Germinal center (tissue), 1 donor: Measurements from ENCODE around the gene AP1M2.
"Not testable (repeated sequence)": the region's sequence is repeated elsewhere in the genome, so short reads cannot be mapped to it uniquely, and the experiment has no call there.

ENCODE experiments used
- DNase-seq: peaks from one replicate; pipeline ENCODE4 v3.0.0; 2012; ENCODE audit warnings: mixed read lengths, low spot score

The AP1M2 gene

GRCh38 chr19:10601999-10602329, 14.9 kb upstream of the AP1M2 start:
- DNase-seq, result no peak

GRCh38 chr19:10600149-10600548, 13.0 kb upstream of the AP1M2 start:
- DNase-seq, result no peak

GRCh38 chr19:10593820-10594637, 6.9 kb upstream of the AP1M2 start:
- DNase-seq, result peak; percentile 54

GRCh38 chr19:10593148-10593547, 6.0 kb upstream of the AP1M2 start:
- no peak for DNase-seq

DNA sequence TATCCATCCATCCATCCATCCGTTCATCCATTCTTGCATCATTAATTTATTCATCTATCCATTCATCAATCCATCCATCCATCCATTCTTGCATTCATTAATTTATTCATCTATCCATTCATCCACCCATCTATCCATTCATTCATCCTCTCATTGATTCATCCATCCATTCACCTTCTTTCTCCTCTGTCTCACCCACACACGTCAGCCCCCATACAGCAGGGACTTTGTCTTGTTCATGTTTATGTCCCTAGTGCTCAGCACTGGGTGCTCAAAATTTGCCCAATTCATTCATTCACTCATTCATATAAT, 683 bp upstream of the AP1M2 start:
- no peak for DNase-seq

DNA sequence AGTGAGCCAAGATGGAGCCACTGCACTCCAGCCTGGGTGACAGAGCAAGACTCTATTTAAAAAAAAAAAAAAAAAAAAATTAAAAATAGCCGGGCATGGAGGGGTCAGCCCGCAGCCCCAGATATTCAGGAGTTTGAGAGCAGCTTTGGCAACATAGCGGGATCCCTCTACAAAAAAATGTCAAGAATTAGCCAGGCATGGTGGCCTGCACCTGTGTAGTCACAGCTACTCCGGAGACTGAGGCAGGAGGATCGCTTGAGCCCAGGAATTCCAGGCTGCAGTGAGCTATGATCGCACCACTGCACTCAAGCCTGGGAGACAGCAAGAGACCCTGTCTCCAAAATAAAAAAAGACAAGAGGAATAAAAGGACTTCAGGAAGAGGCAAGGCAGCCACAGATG, 716 bp downstream of the AP1M2 start:
- DNase-seq, result no peak

DNA sequence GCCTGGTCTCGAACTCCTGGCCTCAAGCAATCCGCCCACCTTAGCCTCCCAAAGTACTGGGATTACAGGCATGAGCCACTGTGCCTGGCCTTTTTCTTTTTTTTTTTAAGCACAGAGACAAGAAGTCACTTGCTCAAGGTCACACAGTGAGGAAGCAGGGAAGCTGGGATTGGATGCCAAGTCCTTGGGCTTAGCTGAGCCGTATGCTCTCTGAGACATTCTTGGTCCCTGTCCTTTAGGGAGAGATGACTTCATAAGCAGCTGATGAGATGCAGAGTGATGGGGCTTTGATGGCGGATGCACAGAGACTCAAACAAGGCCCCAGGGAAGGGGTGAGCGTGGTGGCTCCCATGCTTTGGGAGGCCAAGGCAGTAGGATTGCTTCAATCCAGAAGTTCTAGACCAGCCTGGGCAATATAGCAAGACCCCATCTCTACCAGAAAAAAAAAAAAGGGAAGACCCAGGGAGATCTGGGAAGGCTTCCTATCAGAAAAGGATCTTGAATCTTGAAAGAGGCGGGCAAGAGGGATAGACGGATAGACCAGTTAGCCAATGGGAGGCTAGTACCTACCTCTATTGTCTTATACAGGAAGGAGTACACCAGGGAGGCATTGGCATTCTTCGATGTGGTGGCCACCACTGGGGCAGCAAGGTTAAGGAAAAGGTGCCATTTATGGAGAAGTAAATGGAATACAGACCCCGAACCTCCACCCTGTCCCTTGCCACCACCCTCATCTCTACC, 3.9 kb downstream of the AP1M2 start:
- DNase-seq, result no peak

DNA sequence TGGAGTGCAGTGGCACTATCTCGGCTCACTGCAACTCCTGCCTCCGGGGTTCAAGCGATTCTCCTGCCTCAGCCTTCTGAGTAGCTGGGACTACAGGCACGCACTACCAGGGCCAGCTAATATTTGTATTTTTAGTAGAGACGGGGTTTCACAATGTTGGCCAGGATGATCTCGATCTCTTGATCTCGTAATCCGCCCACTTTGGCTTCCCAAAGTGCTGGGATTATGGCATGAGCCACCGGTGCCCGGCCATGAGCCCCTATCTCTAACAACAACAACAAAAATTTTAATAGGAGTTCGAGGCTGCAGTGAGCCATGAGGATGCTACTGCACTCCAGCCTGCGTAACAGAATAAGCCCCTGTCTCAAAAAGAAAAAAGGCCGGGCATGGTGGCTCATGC, 5.0 kb downstream of the AP1M2 start:
- no peak for DNase-seq

DNA sequence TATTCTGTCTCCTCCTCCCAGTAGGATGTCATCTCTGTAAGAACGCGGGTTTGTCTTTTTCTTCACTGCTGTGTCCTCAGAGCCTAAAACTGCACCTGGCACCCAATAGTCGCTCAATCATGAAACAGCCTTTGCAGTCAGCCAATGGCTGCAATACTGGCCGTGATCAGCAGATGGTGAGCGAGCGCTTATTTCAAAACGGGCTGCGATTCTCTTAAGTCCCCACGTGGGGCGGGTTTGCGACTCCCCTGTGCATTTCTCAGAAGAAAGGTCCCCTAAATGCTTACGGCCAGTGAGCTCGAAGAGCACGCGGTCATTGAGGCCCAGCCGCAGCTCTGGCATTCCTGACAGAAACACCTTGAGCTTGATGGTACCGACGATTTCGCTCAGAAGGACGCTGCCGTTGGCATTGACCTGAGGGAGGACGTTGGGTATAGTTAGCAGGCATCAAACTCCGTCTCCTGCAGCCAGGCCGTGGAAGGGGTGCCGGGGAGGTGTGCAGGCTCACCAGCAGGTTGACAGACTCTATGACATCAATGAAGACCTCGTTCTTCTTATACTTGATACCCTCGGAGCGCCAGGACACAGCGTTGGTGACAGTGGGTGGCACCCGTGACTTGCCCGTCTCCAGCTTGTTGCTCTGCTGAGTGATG, 6.0 kb downstream of the AP1M2 start:
- DNase-seq, result peak; percentile 80

DNA sequence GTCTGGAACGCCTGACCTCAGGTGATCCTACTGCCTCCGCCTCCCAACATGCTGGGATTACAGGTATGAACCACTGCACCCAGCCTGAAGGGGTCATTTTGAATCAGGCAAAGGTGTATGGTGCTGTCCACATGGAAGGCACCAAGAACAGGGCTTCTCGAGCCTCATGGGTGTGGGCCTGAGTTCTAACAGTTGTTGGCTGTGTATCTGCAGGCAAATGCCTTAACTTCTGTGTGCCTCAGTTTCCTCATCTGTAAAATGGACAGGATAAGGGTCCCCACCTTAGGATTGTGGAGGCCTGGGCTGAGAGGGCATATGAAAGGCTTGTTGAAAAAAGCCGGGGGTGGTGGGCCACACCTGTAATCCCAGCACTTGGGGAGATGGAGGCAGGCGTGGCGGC, 9.2 kb downstream of the AP1M2 start:
- DNase-seq, result no peak

DNA sequence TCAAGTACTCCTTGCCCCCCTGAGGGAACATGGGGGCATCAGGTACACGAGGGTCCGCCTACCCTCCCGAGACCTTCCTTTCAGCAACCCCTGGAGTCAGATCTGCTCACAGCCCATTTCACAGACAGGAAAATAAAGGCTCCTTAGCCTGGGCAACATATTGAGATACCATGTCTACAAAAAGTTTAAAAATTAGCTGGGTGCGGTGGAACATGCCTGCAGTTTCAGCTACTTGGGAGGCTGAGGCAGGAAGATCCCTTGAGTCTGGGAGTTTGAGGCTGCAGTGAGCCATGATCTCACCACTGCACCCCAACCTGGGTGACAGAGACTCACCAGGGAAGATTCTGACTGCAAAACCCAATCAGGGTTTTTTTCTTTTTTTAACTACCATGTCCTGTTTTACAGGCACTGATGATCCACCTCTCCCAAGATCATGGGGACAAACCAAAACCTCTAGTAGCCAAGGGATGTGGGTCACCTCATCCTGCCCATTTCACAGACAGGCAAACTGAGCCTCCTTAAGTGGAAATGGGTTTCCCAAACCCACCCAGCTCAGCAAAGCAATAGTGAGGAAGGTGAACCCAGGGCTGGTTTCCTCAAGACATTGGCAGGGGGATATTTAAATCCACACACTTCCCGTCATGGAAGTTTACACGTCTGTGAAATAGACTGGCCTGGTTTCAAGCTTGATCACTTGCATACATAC, 11.9 kb downstream of the AP1M2 start:
- no peak for DNase-seq

GRCh38 chr19:10574462-10574861, 12.7 kb downstream of the AP1M2 start:
- DNase-seq, result no peak

GRCh38 chr19:10573793-10574192, 13.3 kb downstream of the AP1M2 start:
- not testable (repeated sequence) for DNase-seq

DNA sequence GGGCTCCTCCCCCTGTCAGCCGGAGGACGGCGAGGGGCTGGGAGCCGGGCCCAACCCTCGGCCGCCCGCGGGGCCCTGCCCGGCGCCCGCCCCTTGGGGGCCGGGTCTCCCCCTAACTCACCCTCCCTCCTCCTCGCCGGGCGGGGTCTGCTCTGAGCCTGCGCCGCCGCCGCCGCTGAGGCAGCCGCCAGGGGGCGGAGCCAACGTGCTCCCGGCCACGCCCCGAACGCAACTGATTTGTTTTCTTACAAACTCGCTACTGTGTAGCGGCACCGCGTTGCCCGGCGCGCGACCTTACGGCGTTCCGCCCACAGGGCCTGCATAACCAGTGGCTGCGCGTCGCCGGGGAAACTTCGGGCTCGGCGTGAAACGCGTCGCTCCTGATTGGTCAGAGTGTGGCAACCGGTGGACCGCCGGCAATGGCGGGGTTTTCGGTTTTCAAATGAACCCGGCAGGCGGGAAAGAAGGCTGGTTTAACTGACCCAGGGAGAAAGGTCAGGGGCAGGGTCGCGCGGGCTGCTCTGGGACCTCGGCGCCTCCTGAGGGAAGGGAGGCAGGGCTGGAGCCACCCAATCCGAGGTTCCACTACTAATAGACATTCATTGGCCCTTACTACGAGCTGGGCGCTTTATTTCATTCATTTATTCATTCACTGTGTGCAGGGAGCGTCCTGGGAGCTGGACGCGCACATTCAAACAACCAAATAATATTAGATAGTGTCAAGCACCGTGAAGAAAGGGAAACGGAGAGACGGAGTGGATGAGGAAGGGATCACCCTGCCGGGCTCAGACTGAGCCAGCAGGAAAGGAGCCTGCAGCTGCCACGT, 18.1 kb downstream of the AP1M2 start, which contains the start of gene CDKN2D:
Gene CDKN2D, minus strand, starts transcription at position 154 of the 826 bp plus-strand sequence. CDS start 326 bp downstream, outside the sequence.
- peak; percentile 94 for DNase-seq

GRCh38 chr19:10568062-10568825, 18.9 kb downstream of the AP1M2 start:
- no peak for DNase-seq

- no peak for DNase-seq
Measured at GRCh38 chr19:10567656-10568055, 19.5 kb downstream of the AP1M2 start.

DNA sequence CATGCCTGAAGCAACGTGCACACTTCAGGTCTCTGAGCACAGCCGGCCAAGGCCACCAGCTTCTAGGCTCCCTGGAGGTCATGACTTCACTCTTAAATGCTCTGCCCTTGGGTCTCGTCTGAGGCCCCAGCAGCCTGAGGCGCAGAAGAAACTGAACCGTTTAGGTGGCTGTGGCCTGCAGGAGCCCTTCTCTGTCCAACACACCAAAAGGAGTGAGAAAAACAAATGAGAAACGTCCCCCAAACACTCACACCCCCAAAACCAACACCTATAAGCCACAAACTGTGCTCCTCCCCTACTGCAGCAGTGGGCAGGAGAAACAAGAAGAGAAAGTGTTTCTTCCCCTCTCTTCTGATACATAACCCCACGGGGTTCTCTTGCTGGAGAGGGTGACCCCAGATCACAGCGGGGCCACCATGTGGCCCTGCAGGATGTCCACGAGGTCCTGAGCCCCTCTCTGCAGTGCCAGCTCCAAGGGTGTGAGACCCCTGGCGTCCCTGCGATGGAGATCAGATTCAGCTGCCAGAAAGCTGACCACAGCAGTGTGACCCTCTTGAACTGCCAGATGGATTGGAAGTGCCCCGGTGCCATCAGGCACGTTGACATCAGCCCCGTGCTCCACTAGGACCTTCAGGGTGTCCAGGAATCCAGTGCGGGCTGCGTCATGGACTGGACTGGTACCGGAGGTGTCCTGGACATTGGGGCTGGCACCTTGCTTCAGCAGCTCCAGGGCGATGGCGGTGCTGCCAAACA, 20.3 kb downstream of the AP1M2 start:
- DNase-seq, result peak; percentile 49

DNA sequence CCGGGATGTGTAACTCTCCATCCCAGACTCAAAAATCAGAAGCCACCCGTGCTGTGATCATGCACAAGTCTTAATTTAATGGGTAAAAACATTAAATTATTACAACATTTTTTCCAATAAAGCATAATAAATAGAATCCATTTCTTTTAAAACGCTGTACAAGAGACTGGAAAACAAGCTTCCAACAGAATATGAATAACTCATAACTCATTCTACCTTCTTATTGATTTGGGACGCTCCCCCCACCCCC, 20.8 kb downstream of the AP1M2 start:
- no peak for DNase-seq

DNA sequence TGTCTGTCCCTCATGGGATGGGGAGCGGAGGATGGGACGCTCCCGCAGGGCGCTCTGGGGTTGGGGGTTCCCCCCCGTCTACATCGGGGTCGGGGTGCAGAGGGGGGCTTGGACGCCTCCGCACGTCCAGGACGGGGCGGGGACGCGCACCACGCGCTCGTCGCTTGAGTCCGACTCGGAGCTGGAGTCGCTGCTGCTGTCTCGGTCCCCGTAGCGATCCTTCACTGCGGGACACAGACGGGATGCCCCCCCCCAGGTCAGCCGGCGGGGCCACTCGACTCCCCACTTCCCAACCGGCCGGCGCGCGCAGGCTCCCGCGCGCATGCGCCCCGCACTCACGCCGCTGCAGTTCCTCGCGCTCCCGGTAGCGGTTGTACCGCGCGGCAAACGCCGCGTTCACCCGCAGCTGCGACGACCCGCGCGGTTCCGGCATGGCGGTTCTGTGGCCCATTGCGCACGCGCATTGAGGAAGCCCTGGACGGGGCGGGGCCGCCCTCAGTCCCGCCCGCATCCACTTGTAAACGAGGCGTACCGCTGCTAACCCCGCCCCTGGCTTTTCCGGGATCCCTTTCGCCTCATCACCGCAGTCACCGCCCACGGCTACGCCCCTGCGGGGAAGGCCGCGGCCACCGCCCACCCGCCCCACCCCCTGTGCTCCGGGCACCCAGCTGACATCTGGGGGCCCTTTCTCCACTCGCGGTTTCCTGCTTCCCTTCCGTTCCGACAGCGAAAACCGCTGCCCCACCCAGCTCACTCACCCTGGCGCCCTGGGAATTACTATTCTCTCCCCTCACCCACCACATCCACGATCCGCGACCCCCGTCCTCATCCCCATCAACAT, 21.3 kb downstream of the AP1M2 start, which contains the start of gene KRI1:
Gene KRI1, minus strand, starts transcription at position 444 of the 841 bp plus-strand sequence. Its CDS starts 11 bp downstream, at position 433.
- DNase-seq, result peak; percentile 99
